ENCODE data around the gene SORCS2.

SORCS2 gene

GRCh38 chr4:7267829-7268228 lies 75.5 kb downstream of the SORCS2 start:
- TF ChIP-seq CTCF (IDR thresholded peaks at IDR 0.05; ENCODE audit: extremely low read depth, insufficient read depth, missing control alignments), result no peak
- DNase-seq (ENCODE audit: low spot score), result no peak
- in situ Hi-C loops (cut with MboI; ENCODE audit: low pct_unique_long_range_greater_than_20kb, low sequenced_read_pairs, unreplicated experiment), result no loop called here

GRCh38 chr4:7268941-7269340 lies 76.6 kb downstream of the SORCS2 start:
- TF ChIP-seq CTCF (IDR thresholded peaks at IDR 0.05; ENCODE audit: extremely low read depth, insufficient read depth, missing control alignments), result no peak
- no peak for DNase-seq (ENCODE audit: low spot score)
- in situ Hi-C loops (cut with MboI; ENCODE audit: low pct_unique_long_range_greater_than_20kb, low sequenced_read_pairs, unreplicated experiment), result no loop called here

- in situ Hi-C loops (cut with MboI; ENCODE audit: low pct_unique_long_range_greater_than_20kb, low sequenced_read_pairs, unreplicated experiment), result no loop called here
- no peak for TF ChIP-seq CTCF (IDR thresholded peaks at IDR 0.05; ENCODE audit: extremely low read depth, insufficient read depth, missing control alignments)
- DNase-seq (ENCODE audit: low spot score), result no peak
These were observed 77.8 kb downstream of the SORCS2 start for GRCh38 chr4:7270121-7270520.

- no peak for DNase-seq (ENCODE audit: low spot score)
- in situ Hi-C loops (cut with MboI; ENCODE audit: low pct_unique_long_range_greater_than_20kb, low sequenced_read_pairs, unreplicated experiment), result no loop called here
- no peak for TF ChIP-seq CTCF (IDR thresholded peaks at IDR 0.05; ENCODE audit: extremely low read depth, insufficient read depth, missing control alignments)
These were observed 80.1 kb downstream of the SORCS2 start for GRCh38 chr4:7272404-7272803.

- TF ChIP-seq CTCF (IDR thresholded peaks at IDR 0.05; ENCODE audit: extremely low read depth, insufficient read depth, missing control alignments), result no peak
- no peak for DNase-seq (ENCODE audit: low spot score)
- in situ Hi-C loops (cut with MboI; ENCODE audit: low pct_unique_long_range_greater_than_20kb, low sequenced_read_pairs, unreplicated experiment), result no loop called here
These were observed 81.5 kb downstream of the SORCS2 start for GRCh38 chr4:7273738-7274297.

DNA sequence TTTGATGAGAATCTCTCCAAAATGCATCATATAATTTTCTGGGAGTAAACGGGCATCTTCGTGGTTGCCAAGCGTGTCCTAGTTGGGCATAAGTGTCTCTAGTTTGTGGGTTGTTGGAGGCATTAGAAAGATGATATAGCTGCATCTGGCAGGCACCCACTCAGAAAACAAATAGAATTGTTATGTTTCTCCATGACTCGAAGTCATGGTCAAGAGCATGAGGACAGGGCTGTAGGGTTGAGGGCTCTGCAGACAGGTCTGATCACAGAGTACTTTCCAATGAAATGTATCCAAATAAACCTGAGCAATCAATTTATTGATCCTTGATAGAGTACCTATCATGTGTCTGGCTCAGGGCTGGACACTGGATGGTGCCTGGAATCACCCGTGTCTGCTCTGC lies 82.7 kb downstream of the SORCS2 start:
- in situ Hi-C loops (cut with MboI; ENCODE audit: low pct_unique_long_range_greater_than_20kb, low sequenced_read_pairs, unreplicated experiment), result no loop called here
- no peak for DNase-seq (ENCODE audit: low spot score)
- TF ChIP-seq CTCF (IDR thresholded peaks at IDR 0.05; ENCODE audit: extremely low read depth, insufficient read depth, missing control alignments), result no peak
